Measurements from ENCODE around the gene KDM5D.

KDM5D gene

DNA sequence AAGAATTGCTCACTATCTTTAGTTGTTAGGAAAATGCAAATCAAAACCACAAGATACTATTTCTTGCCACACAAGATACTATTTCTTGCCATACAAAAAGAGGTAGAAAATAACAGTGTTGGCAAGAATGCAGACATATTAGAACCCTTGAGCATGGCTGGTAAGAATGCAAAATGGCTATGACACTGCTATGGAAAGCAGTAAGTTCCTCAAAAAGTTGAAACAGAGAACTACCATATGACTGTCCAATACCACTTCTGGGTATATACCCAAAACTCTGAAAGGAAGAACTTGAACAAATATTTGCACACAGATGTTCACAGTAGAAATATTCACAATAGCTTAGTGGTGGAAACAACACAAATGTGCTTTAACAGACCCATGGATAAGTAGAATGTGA lies 26.6 kb downstream of the KDM5D start:
- TF ChIP-seq, protein P1, sequence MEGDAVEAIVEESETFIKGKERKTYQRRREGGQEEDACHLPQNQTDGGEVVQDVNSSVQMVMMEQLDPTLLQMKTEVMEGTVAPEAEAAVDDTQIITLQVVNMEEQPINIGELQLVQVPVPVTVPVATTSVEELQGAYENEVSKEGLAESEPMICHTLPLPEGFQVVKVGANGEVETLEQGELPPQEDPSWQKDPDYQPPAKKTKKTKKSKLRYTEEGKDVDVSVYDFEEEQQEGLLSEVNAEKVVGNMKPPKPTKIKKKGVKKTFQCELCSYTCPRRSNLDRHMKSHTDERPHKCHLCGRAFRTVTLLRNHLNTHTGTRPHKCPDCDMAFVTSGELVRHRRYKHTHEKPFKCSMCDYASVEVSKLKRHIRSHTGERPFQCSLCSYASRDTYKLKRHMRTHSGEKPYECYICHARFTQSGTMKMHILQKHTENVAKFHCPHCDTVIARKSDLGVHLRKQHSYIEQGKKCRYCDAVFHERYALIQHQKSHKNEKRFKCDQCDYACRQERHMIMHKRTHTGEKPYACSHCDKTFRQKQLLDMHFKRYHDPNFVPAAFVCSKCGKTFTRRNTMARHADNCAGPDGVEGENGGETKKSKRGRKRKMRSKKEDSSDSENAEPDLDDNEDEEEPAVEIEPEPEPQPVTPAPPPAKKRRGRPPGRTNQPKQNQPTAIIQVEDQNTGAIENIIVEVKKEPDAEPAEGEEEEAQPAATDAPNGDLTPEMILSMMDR (IDR thresholded peaks at IDR 0.05) = no peak
- no peaks in the 10 kb centered on the region for H3K4me1 ChIP-seq
- H3K27ac ChIP-seq = no peak overlapping the region
- H3K27me3 ChIP-seq = no peaks in the 10 kb centered on the region
- H3K9me3 ChIP-seq = no peaks in the 10 kb centered on the region
- H3K36me3 ChIP-seq = peaks cover 0 to 38% (median 0%) of the 10 kb centered on the region in 3 donors
- intact Hi-C loops (cut with DNase I; ENCODE audit: low total_unique reads) = no loop called here
- no peak overlapping the region for H3K4me3 ChIP-seq
- DNase-seq = no peak

DNA sequence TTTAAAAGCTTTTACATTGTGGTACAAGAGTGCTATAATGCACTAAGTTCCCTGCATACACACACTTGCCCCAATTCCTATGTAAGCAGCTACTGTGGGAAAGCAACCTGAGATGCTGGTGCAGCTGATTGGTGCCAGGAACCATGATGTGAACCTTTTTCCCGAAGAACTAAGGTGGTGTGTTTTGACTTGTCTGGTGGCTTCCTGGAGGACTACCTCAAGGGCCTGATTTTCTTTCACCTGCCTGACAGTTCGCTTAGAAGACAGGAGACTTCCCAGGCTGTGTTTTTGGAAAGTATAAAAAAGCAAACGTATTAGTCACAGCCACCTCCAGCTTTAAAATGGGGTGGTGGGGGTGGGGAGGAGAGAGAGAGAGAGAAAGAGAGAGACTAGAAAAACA lies 27.4 kb downstream of the KDM5D start:
- Histone ChIP-seq H3K27me3 (no peaks in the 10 kb centered on the region), H3K4me1 (no peaks in the 10 kb centered on the region), H3K27ac (no peak overlapping the region), H3K4me3 (no peak overlapping the region), H3K9me3 (no peaks in the 10 kb centered on the region), H3K36me3 (peaks cover 0 to 38% (median 0%) of the 10 kb centered on the region in 3 donors)
- TF ChIP-seq, protein P1 (IDR thresholded peaks at IDR 0.05) = no peak
- intact Hi-C loops (cut with DNase I; ENCODE audit: low total_unique reads) = no loop called here
- no peak for DNase-seq

DNA sequence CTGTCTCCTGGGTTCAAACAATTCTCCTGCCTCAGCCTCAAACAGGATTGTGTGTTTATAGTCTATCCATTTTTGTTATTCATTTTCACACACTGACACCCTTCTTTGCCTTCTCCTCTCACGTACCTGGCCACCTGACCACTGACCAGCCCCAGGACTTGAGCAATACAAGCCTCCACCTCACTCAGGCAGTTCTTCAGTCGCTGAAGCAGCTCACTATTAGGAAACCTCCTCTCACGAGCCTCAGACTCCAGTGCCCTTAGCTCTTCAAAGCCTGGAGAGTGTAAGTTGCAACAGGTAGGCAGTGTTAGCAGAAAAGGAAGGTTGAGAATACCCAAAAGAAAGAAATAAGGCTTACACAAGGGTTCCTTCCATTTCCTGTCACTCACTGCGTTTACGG lies 29.3 kb downstream of the KDM5D start:
- intact Hi-C loops (cut with DNase I; ENCODE audit: low total_unique reads) = no loop called here
- no peaks in the 10 kb centered on the region for H3K4me1 ChIP-seq
- no peaks in the 10 kb centered on the region for H3K9me3 ChIP-seq
- H3K27me3 ChIP-seq = no peaks in the 10 kb centered on the region
- peaks cover 0 to 42% (median 0%) of the 10 kb centered on the region in 3 donors for H3K36me3 ChIP-seq
- no peak for DNase-seq
- H3K27ac ChIP-seq = no peak overlapping the region
- no peak overlapping the region for H3K4me3 ChIP-seq
- TF ChIP-seq, protein P1 (IDR thresholded peaks at IDR 0.05) = no peak

DNA sequence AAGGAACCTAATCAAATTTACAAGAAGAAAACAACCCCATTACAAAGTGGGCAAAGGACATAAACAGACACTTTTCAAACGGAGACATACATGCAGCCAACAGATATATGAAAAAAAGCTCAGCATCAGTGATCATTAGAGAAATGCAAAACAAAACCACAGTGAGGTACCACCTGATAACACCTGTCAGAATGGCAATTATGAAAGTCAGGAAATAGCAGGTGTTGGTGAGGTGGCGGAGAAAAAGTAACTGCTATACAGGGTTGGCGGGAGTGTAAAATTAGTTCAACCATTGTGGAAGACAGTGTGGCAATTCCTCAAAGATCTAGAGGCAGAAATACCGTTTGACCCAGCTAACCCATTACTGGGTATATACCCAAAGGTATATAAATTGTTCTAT lies 31.1 kb downstream of the KDM5D start:
- TF ChIP-seq, protein P1 (IDR thresholded peaks at IDR 0.05) = no peak
- Histone ChIP-seq H3K4me1 (no peaks in the 10 kb centered on the region), H3K9me3 (no peaks in the 10 kb centered on the region), H3K27ac (no peak overlapping the region), H3K4me3 (no peak overlapping the region), H3K36me3 (peaks cover 0 to 43% (median 0%) of the 10 kb centered on the region in 3 donors), H3K27me3 (no peaks in the 10 kb centered on the region)
- no peak for DNase-seq
- intact Hi-C loops (cut with DNase I; ENCODE audit: low total_unique reads) = no loop called here

DNA sequence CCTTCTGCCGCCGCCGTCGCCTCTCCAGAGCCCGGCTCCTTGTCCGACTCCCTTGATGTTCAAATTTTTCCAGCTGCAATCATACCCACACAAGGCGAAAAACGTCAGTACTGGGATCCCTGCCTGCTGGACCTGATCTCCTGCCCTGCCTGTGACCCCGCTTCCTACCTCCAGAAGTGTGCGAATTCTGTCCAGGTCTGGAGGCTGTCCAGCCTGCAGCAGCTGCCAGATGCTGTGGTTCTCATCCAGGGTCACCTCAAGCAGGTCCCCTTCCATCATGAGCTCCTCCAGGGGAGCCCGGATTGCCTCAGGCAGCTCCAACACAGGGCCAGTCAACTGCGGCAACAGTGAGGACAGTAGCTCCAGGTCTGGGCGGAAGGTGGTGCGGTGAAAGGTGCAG lies 38.3 kb downstream of the KDM5D start:
- TF ChIP-seq, protein P1 (IDR thresholded peaks at IDR 0.05) = no peak
- H3K4me3 ChIP-seq = no peak overlapping the region
- H3K9me3 ChIP-seq = no peaks in the 10 kb centered on the region
- intact Hi-C loops (cut with DNase I; ENCODE audit: low total_unique reads) = no loop called here
- no peak overlapping the region for H3K27ac ChIP-seq
- no peaks in the 10 kb centered on the region for H3K27me3 ChIP-seq
- H3K36me3 ChIP-seq = peaks cover 0 to 38% (median 0%) of the 10 kb centered on the region in 3 donors
- no peaks in the 10 kb centered on the region for H3K4me1 ChIP-seq
- no peak for DNase-seq

DNA sequence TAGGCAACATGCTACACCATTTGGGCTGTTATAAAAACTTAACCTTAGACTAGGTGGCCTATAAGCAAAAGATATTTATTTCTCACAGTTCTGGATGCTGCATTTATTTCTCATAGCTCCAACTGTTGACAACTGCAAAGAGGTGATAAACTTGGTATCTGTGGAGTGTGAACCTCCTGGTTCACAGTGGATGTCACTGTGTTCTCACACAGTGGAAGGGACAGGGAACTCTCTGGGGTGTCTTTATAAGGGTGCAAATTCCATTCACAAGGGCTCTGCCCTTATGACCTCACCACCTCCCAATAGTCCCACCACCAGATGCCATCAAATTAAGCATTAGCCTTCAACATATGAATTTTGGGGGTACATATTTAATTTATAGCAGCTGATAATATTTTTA lies 46.0 kb downstream of the KDM5D start:
- Histone ChIP-seq H3K4me1 (no peaks in the 10 kb centered on the region), H3K9me3 (no peaks in the 10 kb centered on the region), H3K4me3 (no peak overlapping the region), H3K27me3 (no peaks in the 10 kb centered on the region), H3K27ac (no peak overlapping the region), H3K36me3 (peaks cover 0 to 31% (median 0%) of the 10 kb centered on the region in 3 donors)
- intact Hi-C loops (cut with DNase I; ENCODE audit: low total_unique reads) = no loop called here
- DNase-seq = no peak
- TF ChIP-seq, protein P1 (IDR thresholded peaks at IDR 0.05) = no peak

All from tibial artery (tissue), 4 donors.